ENCODE data around the gene ANO2. TPM values are rescaled to one million over a fixed set of nuclear protein-coding genes. Genes with fewer than 3 reads are reported as not detected.
A peak's percentile ranks its signal among the peaks of the same experiment; 100 is the strongest.

Gene ANO2
- total RNA-seq, 6 experiments from 2014 or later, result 0.15 to 0.51 (median 0.25) TPM; not detected in 3

DNA sequence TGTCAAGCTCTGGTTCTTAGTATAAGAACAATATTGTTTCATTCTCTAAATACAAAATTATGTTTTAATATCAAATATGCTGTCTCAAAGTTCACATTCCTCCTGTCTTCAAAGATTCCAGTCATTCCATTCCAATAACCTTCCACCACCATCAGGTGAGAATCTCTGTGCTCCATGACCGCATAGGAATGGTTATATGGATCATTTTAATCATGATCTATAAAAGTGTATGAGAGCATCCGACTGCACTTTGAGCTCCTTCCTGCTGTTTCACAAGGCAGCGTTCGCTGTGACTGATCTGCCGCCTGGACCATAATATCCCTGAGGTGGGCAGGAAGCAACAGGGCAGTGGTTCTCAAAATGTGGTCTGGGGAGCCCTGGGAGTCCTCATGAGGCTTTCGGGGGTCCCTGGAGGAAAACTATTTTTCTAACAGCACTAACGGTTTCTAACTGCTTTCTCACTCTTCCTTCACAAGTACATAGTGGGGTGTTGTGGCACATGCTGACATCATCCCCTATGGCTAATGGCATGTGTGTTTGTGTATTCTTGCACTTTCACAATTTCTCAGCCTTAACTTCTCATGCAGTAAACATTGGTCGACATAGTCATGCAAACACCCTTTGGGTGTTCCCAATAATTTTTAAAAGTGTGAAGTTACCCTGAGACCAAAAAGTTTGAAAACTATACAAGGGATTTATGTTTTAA, 137.4 kb downstream of the ANO2 start:
- Mint-ChIP-seq H3K4me1 (ENCODE audit: low read depth) (peaks cover 41% of the 10 kb centered on the region), H3K4me3 (peak overlapping the region; percentile 23; the same call in 1 of the 2 replicates), H3K27me3 (ENCODE audit: insufficient read depth) (peaks cover 18% of the 10 kb centered on the region)

DNA sequence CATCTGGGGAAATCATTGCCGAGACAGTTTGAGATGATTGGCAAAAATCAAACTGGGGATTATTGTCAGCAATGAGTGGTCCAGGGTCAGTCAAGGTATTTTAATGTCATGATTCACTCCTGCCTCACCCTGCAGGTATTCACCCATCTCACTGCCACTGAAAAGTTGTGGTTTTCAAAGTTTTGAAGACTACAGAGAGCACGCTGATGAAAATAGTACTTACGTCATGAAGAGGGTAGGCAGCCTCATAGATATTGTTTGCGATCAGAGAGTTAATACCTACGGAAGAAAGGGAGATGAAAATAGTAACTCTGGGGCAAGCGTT, 138.0 kb downstream of the ANO2 start:
- H3K27me3 Mint-ChIP-seq (ENCODE audit: insufficient read depth), result peaks cover 24% of the 10 kb centered on the region
- H3K36me3 Mint-ChIP-seq (ENCODE audit: low read depth), result no peaks in the 10 kb centered on the region
- no peak overlapping the region for H3K4me3 Mint-ChIP-seq
- TF ChIP-seq, protein P1, sequence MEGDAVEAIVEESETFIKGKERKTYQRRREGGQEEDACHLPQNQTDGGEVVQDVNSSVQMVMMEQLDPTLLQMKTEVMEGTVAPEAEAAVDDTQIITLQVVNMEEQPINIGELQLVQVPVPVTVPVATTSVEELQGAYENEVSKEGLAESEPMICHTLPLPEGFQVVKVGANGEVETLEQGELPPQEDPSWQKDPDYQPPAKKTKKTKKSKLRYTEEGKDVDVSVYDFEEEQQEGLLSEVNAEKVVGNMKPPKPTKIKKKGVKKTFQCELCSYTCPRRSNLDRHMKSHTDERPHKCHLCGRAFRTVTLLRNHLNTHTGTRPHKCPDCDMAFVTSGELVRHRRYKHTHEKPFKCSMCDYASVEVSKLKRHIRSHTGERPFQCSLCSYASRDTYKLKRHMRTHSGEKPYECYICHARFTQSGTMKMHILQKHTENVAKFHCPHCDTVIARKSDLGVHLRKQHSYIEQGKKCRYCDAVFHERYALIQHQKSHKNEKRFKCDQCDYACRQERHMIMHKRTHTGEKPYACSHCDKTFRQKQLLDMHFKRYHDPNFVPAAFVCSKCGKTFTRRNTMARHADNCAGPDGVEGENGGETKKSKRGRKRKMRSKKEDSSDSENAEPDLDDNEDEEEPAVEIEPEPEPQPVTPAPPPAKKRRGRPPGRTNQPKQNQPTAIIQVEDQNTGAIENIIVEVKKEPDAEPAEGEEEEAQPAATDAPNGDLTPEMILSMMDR (IDR thresholded peaks at IDR 0.05), result no peak
- no peak for DNase-seq
- H3K27ac Mint-ChIP-seq, result no peak overlapping the region
- peaks cover 41% of the 10 kb centered on the region for H3K4me1 Mint-ChIP-seq (ENCODE audit: low read depth)
- no peaks in the 10 kb centered on the region for H3K9me3 Mint-ChIP-seq

More for the DNA sequence above, 137.4 kb downstream of the ANO2 start:
- no peaks in the 10 kb centered on the region for H3K9me3 Mint-ChIP-seq
- no peak for DNase-seq
- H3K36me3 Mint-ChIP-seq (ENCODE audit: low read depth), result no peaks in the 10 kb centered on the region
- peak overlapping the region; percentile 28; the same call in 1 of the 2 replicates for H3K27ac Mint-ChIP-seq
- TF ChIP-seq, protein P1 (IDR thresholded peaks at IDR 0.05), result no peak

DNA sequence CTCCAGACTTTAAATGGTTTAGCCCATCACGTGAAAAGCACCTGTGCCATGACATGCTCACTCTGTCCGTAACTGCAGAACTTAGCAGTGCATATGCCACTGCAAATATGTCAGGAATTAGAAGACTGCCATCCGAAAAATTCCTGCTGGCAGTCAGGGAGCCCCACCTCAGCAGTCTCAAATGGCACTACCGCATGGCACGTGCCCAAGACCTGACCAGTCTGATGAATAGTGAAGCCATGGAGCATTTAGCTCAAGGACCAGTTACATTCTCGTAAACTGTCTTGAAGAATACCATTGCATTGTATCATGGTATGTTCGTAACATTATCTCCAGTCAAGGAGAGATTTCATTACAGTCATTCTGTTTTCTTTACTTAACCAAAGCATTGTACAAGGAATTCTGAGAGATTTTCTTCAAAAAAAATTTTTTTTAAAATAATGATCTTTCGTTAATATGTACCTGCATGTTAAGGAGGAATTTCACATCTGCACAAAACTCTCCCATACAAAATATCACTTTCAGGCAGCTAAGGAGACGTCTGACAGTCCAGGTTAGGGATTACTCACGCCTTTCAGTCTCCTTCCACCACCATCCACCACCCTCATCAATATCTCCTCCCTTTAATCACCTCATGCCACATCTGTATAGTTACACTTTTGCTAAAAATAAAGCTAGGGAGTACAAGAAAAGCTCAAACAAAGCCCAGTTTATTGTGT, 138.5 kb downstream of the ANO2 start:
- H3K27me3 Mint-ChIP-seq (ENCODE audit: insufficient read depth), result peaks cover 26% of the 10 kb centered on the region

GRCh38 chr12:5803532-5803931, 141.5 kb downstream of the ANO2 start:
- DNase-seq, result no peak
- no peak overlapping the region for H3K27ac Mint-ChIP-seq
- no peak overlapping the region for H3K4me3 Mint-ChIP-seq
- peaks cover 25% of the 10 kb centered on the region for H3K4me1 Mint-ChIP-seq (ENCODE audit: low read depth)
- H3K9me3 Mint-ChIP-seq, result no peaks in the 10 kb centered on the region
- H3K36me3 Mint-ChIP-seq (ENCODE audit: low read depth), result no peaks in the 10 kb centered on the region
- TF ChIP-seq, protein P1 (IDR thresholded peaks at IDR 0.05), result no peak
- peaks cover 37% of the 10 kb centered on the region for H3K27me3 Mint-ChIP-seq (ENCODE audit: insufficient read depth)

More for the DNA sequence above, 138.5 kb downstream of the ANO2 start:
- peaks cover 41% of the 10 kb centered on the region for H3K4me1 Mint-ChIP-seq (ENCODE audit: low read depth)
- TF ChIP-seq, protein P1 (IDR thresholded peaks at IDR 0.05), result no peak
- no peaks in the 10 kb centered on the region for H3K9me3 Mint-ChIP-seq
- peak; percentile 3 for DNase-seq
- H3K4me3 Mint-ChIP-seq, result no peak overlapping the region
- H3K27ac Mint-ChIP-seq, result no peak overlapping the region
- no peaks in the 10 kb centered on the region for H3K36me3 Mint-ChIP-seq (ENCODE audit: low read depth)

DNA sequence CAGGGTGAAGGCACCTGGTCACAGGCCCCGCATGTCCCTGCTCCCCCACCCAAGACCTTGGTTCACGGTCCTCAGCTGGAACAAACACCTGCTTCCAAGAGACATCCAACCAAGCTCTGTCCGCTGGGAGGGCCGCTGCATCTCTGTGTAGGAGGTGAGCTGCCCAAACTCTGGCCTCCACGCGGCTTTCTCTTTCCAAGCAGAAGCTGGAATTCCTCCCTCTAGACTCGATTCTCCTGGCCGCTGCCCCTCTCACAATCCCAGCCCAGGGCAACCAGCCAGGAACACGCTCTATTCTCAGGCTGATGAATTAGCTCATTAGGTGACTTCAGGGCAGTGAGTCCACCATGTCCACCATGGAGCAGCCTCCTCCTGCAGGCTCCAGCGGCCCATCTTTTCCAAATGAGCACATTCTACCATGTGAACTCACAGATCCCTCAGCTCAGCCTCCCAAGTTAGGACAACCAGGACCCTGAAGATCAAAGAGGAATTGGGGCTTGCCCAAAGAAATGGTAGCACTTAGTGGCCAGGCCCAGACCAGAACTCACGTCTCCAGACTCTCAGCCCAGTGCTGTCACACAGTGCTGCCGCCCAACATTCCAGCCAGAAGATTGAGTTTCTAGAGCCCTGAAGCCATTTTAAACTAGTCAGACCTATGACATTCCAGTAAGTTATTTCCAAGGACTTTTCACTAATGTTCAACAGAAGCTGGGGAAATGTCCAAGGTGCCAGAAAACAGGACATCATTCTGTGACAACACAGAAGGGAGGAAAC, 146.6 kb downstream of the ANO2 start:
- H3K4me3 Mint-ChIP-seq, result no peak overlapping the region
- H3K36me3 Mint-ChIP-seq (ENCODE audit: low read depth), result no peaks in the 10 kb centered on the region
- TF ChIP-seq, protein P1 (IDR thresholded peaks at IDR 0.05), result no peak
- no peaks in the 10 kb centered on the region for H3K4me1 Mint-ChIP-seq (ENCODE audit: low read depth)
- no peaks in the 10 kb centered on the region for H3K9me3 Mint-ChIP-seq
- peaks cover 22% of the 10 kb centered on the region for H3K27me3 Mint-ChIP-seq (ENCODE audit: insufficient read depth)
- no peak overlapping the region for H3K27ac Mint-ChIP-seq
- no peak for DNase-seq

All from HFFc6 (cell line).